ENCODE results near the gene PKDREJ. TPM values are rescaled to one million over a fixed set of nuclear protein-coding genes. Genes with fewer than 3 reads are reported as not detected.

Gene PKDREJ
- total and polyA plus RNA-seq, 8 donors, result 0.04 to 0.06 (median 0.05) TPM; not detected in 5

DNA sequence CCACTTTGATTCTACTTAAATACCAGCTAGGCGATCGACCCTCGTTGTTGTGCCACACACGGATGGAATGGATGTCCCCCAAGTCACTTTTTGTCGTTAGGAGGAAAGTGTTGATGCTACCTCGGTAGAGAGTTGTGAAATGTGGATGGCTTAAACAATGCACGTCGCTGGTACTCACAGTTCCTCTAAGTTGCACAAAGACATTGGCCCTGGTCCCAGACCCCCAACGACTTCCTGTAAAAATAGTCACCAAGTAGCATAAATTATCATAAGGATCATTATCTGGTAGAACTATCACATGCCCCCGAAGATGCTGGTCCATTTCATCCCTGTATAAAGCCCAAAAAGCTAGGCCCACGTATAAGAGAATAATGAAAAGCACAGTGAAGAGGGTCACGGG, 3.8 kb downstream of the PKDREJ start:
- Histone ChIP-seq H3K27me3 (no peaks in the 10 kb centered on the region), H3K36me3 (no peaks in the 10 kb centered on the region), H3K4me3 (no peak overlapping the region), H3K27ac (no peak overlapping the region), H3K4me1 (no peaks in the 10 kb centered on the region), H3K9me3 (no peaks in the 10 kb centered on the region)
- TF ChIP-seq, protein P1, sequence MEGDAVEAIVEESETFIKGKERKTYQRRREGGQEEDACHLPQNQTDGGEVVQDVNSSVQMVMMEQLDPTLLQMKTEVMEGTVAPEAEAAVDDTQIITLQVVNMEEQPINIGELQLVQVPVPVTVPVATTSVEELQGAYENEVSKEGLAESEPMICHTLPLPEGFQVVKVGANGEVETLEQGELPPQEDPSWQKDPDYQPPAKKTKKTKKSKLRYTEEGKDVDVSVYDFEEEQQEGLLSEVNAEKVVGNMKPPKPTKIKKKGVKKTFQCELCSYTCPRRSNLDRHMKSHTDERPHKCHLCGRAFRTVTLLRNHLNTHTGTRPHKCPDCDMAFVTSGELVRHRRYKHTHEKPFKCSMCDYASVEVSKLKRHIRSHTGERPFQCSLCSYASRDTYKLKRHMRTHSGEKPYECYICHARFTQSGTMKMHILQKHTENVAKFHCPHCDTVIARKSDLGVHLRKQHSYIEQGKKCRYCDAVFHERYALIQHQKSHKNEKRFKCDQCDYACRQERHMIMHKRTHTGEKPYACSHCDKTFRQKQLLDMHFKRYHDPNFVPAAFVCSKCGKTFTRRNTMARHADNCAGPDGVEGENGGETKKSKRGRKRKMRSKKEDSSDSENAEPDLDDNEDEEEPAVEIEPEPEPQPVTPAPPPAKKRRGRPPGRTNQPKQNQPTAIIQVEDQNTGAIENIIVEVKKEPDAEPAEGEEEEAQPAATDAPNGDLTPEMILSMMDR (IDR thresholded peaks at IDR 0.05), result no peak
- 80 to 91% methylated on average over 12 of the region's 12 CpGs for WGBS, 2 donors
- FAIRE-seq (no peak), DNase-seq (no peak), ATAC-seq (no peak)
- intact Hi-C loops (cut with DNase I), result no loop called here

DNA sequence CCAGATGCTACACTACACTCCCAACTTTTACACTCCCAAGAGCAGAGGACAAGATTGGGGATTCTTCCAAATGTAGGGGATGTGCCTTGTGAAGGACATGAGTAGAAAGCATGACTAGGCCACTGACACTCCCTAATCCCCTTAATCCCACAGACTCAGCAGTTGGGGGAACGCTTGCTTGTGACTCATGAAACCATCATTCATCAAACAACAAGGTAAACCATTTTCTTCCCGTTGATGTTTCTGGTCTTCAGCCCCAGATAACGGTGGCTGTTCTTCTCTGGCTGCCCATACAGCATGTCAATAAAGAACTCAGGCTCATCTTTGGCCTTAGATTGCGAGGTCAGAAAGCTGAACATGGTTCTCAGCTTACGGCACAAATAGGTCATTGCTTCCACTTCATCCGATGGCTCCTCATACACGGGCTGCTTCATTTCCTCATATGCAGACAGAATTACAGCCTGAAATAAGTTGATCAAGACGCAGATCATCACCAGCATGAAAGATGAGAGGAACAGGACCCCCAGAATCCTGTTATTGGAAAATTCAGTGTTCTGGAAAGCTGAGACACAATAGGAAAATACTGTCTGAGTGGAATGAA, 6.7 kb downstream of the PKDREJ start:
- no peak for FAIRE-seq
- TF ChIP-seq, protein P1 (IDR thresholded peaks at IDR 0.05), result no peak
- no peak for DNase-seq

DNA sequence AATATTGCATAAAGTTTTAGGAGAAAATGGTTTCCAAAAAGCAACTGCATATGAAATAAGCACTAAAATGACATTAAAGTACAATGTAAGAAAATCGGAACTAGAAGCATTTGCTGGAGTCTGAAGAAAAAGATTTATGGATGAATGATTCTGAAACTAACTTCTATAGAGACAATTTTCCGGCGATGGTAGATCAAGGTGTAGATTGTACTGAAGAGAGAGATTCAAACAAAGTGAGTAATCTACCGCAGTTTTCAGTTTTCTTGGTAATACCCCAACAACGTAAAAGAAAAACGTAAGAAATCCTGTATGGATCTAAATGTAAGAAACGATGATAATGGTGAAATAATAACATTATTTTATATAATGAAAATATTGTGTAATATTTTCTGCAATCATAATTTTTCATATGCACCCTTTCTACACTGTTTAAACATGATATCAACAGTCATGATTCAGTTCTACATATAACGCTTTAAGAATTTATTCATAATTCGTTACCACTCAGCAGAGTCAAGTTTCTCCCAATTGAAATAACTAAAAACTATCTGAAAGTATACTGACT, 11.2 kb downstream of the PKDREJ start:
- FAIRE-seq (no peak), DNase-seq (no peak), ATAC-seq (no peak)
- Histone ChIP-seq H3K27ac (no peak overlapping the region), H3K27me3 (no peaks in the 10 kb centered on the region), H3K36me3 (no peaks in the 10 kb centered on the region), H3K4me3 (no peak overlapping the region), H3K9me3 (no peaks in the 10 kb centered on the region), H3K4me1 (peaks cover 0 to 5% (median 4%) of the 10 kb centered on the region in 3 donors)
- WGBS, 2 donors, result 91 to 95% methylated on average over 9 of the region's 9 CpGs
- intact Hi-C loops (cut with DNase I), result no loop called here
- TF ChIP-seq, protein P1 (IDR thresholded peaks at IDR 0.05), result no peak

More for the DNA sequence above, 6.7 kb downstream of the PKDREJ start:
- H3K4me3 ChIP-seq, result no peak overlapping the region
- H3K27ac ChIP-seq, result no peak overlapping the region
- H3K9me3 ChIP-seq, result no peaks in the 10 kb centered on the region
- ATAC-seq, result no peak
- H3K36me3 ChIP-seq, result no peaks in the 10 kb centered on the region
- peaks cover 0 to 4% (median 0%) of the 10 kb centered on the region in 3 donors for H3K4me1 ChIP-seq
- 76 to 93% methylated on average over 8 of the region's 8 CpGs for WGBS, 2 donors
- no peaks in the 10 kb centered on the region for H3K27me3 ChIP-seq
- intact Hi-C loops (cut with DNase I), result no loop called here

DNA sequence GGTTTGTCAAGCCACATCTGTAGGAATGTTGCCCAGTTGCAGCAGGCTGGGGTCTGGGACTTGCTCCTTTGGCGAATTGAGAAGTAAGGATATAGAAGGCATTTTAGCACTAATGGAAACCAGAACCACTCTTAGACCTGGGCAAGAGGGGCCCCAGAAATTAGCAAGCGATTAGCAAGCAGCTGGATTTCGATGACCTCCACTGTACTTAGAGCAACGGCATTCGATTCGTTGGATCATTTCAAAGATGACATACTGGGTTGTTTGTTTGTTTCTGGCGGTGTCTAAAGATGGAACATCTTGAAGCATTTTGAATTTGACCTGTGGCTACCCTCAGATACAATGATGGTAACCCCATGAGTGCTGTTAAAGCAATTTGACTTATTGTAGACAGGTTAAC, 11.9 kb downstream of the PKDREJ start:
- no peaks in the 10 kb centered on the region for H3K36me3 ChIP-seq
- intact Hi-C loops (cut with DNase I), result no loop called here
- no peak for FAIRE-seq
- H3K27ac ChIP-seq, result no peak overlapping the region
- no peak for DNase-seq
- peaks cover 0 to 5% (median 4%) of the 10 kb centered on the region in 3 donors for H3K4me1 ChIP-seq
- H3K27me3 ChIP-seq, result no peaks in the 10 kb centered on the region
- TF ChIP-seq, protein P1 (IDR thresholded peaks at IDR 0.05), result no peak
- WGBS, 2 donors, result 80 to 87% methylated on average over 7 of the region's 7 CpGs
- ATAC-seq, result no peak
- H3K4me3 ChIP-seq, result peak overlapping the region; percentile 72 to 79 (median 76)
- no peaks in the 10 kb centered on the region for H3K9me3 ChIP-seq

DNA sequence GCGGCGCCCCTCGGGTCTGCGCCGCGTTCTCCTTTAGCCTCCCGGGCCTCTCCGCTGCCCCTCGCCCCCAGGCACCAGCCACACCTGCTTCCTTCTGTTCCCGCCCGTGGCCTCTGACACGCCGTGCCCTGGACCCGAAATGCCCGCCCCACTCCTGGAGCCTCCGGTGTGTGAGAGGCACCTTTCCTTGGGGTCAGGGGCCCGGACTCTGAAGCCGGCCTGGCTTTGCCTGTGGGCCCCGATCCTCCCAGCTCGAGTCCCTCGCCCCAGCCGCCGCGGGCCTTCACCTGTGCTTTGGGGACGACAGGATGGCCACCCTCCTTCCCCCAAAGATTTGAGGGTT, 12.4 kb downstream of the PKDREJ start:
- no peaks in the 10 kb centered on the region for H3K27me3 ChIP-seq
- peak overlapping the region; percentile 59 to 86 (median 74) for H3K27ac ChIP-seq
- ATAC-seq, result peak; percentile 17 to 33 (median 22)
- H3K4me3 ChIP-seq, result peak overlapping the region; percentile 72 to 79 (median 76)
- 3% methylated on average over 25 of the region's 25 CpGs for WGBS, 2 donors
- FAIRE-seq, result no peak
- no peaks in the 10 kb centered on the region for H3K36me3 ChIP-seq
- no peaks in the 10 kb centered on the region for H3K9me3 ChIP-seq
- intact Hi-C loops (cut with DNase I), result no loop called here
- H3K4me1 ChIP-seq, result peaks cover 0 to 5% (median 4%) of the 10 kb centered on the region in 3 donors
- DNase-seq, result peak in 1 of 6 donors; percentile 82
- TF ChIP-seq, protein P1 (IDR thresholded peaks at IDR 0.05), result no peak

Data from pancreas (tissue), 10 donors.